Activated CD4-positive, alpha-beta memory T cell treated with anti-CD3 and anti-CD28 coated beads for 36 hours (primary cell): ENCODE measurements around the gene PCDHB3. TPM values are rescaled to one million over a fixed set of nuclear protein-coding genes. Genes with fewer than 3 reads are reported as not detected.
"Not testable (repeated sequence)": the region's sequence is repeated elsewhere in the genome, so short reads cannot be mapped to it uniquely, and the experiment has no call there.

ENCODE experiments used
- CTCF ChIA-PET: fragments of 350-600 bp; sonication (Branson Sonifier 250); formaldehyde crosslinking; loops from one replicate; lab custom pipeline; 2021; ENCODE audit warnings: antibody characterized with exemption, inconsistent platforms; lab: Charles Lee
- POLR2A ChIA-PET: fragments of 350-600 bp; sonication (Branson Sonifier 250); formaldehyde crosslinking; loops from one replicate; lab custom pipeline; 2021; ENCODE audit warnings: antibody characterized with exemption; lab: Charles Lee
- DNase-seq: peaks from one replicate; pipeline ENCODE4 v3.0.0-alpha.2; 2020
- H3K27ac Mint-ChIP-seq: one replicate; pipeline ENCODE4 v1.8.0; 2021; ENCODE audit warnings: mixed read lengths
- H3K27me3 Mint-ChIP-seq: one replicate; pipeline ENCODE4 v1.8.0; 2021; ENCODE audit warnings: mixed read lengths
- H3K36me3 Mint-ChIP-seq: one replicate; pipeline ENCODE4 v1.8.0; 2021; ENCODE audit warnings: mixed read lengths
- H3K4me1 Mint-ChIP-seq: one replicate; pipeline ENCODE4 v1.8.0; 2021; ENCODE audit warnings: low read depth, mixed read lengths
- H3K4me3 Mint-ChIP-seq: one replicate; pipeline ENCODE4 v1.8.0; 2021; ENCODE audit warnings: mild to moderate bottlenecking, mixed read lengths
- H3K9me3 Mint-ChIP-seq: one replicate; pipeline ENCODE4 v1.8.0; 2021; ENCODE audit warnings: mixed read lengths
- intact Hi-C: fragments of 100-400 bp; cut with micrococcal nuclease; formaldehyde crosslinking; loops from one replicate; pipeline ENCODE4 v1.15.1; 2023
- total RNA-seq, 2 experiments: library from RNA; stranded (reverse); gene quantifications; one replicate each; pipeline ENCODE4 v1.2.3, GENCODE V29; 2021

Gene PCDHB3
- total RNA-seq = not detected

DNA sequence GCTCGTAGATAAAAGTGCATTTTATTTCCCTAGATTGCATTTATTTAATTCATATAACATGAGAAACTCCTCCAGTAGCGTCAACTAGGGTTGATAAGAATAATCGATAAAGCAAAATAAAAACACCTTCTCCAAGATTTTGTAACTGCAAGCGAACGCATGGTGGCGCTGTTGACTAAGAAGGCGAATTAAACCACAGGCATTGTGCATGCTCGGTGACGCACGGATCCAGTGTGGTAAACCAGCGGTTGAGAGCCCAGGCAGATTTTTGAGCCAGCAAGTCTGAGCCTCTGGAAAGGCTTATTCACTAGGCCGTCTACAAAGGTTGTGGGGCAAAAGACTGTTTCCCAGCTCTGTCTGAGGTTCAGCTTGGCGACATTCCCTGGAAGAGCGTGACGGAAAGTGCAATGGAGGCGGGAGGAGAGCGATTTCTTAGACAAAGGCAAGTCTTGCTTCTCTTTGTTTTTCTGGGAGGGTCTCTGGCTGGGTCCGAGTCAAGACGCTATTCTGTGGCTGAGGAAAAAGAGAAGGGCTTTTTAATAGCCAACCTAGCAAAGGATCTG, at the start of gene PCDHB3:
Gene PCDHB3, plus strand, starts transcription at position 231 of the 563 bp plus-strand sequence. Its CDS starts 177 bp downstream, at position 408.
- H3K27ac Mint-ChIP-seq = no peak within 1 kb of the TSS
- intact Hi-C loops = no loop called here
- peak; percentile 57 for DNase-seq
- H3K9me3 Mint-ChIP-seq = peaks cover 25% of the 10 kb centered on the region
- H3K36me3 Mint-ChIP-seq = peaks cover 13% of the 10 kb centered on the region
- peaks cover 31% of the 10 kb centered on the region for H3K27me3 Mint-ChIP-seq
- POLR2A ChIA-PET = no interaction called here
- H3K4me1 Mint-ChIP-seq = peaks cover 1% of the 10 kb centered on the region
- CTCF ChIA-PET = no interaction called here
- H3K4me3 Mint-ChIP-seq = no peak within 1 kb of the TSS

DNA sequence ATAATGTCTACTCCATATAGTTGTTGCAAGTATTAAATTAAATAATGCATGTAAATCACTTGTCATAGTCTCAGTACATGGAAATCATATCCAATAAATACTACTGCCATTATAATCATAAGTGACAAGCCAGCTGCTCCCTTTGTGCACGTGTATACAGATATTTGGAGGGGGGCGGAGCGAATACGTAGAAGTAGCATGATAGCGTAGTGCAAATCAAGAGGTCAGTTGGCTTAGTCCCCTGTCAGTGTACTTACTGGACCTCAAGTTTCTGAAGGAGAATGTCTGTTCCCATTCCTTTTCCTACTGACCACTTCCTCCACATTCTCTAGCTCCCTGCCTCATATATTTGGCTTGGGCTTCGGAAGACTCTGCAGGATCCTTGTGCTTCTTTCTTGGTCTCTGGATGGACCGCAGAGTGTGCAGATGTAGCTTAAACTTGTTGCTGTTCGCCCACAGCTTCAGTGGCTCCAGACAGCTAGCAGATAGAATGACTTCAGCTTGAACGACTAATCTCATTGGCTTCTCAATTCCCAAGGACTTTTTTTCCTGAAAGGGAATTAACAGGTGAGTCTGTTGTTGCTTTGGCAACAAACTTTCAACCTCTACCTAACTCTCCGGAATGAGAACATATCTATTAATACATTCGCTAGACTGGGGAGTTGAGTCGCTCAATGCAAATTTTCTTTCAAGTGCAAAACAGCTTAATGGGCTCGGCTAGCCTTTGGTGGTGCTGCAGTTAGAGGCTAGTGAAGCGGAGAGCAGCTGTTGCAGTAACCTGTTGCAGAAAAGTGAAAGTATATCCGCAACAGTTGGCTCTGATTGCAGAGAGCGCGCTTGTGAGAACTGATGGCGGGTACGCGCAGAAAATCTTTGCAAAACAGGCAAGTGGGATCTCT, 49.4 kb upstream of the PCDHB3 start, which contains the start of gene PCDHB1:
Gene PCDHB1, plus strand, starts transcription at position 753 of the 899 bp plus-strand sequence. Its CDS starts 97 bp downstream, at position 850.
- ChIA-PET POLR2A (no interaction called here), CTCF (no interaction called here)
- intact Hi-C loops = no loop called here
- Mint-ChIP-seq H3K4me3 (no peak within 1 kb of the TSS), H3K27ac (no peak within 1 kb of the TSS), H3K9me3 (no peaks in the 10 kb centered on the region), H3K4me1 (peaks cover 7% of the 10 kb centered on the region), H3K27me3 (peaks cover 29% of the 10 kb centered on the region), H3K36me3 (no peaks in the 10 kb centered on the region)
- DNase-seq = no peak

GRCh38 chr5:141051521-141051866, 48.8 kb upstream of the PCDHB3 start:
- POLR2A ChIA-PET = no interaction called here
- intact Hi-C loops = no loop called here
- H3K4me1 Mint-ChIP-seq = peaks cover 7% of the 10 kb centered on the region
- no peaks in the 10 kb centered on the region for H3K36me3 Mint-ChIP-seq
- H3K27me3 Mint-ChIP-seq = peaks cover 25% of the 10 kb centered on the region
- H3K27ac Mint-ChIP-seq = no peak overlapping the region
- no peak for DNase-seq
- CTCF ChIA-PET = no interaction called here
- no peaks in the 10 kb centered on the region for H3K9me3 Mint-ChIP-seq
- no peak overlapping the region for H3K4me3 Mint-ChIP-seq

DNA sequence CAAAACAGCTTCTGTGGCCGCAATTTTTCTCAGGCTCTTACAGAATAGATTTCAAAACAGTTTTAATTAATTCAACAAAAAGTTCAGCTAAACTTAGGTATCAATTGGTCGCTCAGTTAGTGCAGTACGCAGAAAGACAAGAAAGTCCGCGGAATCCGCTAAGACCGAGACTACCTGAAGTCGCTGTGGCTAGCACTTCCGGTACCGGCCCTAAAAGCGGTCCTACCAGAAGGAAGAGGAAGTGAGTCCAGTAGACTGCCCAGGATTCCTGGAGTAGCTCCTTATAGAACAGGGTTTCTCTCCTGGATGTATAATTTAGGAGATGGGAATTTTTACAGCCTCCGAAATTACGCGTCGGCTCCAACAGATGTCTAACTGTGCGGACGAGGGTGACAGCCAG, 22.4 kb upstream of the PCDHB3 start:
- Mint-ChIP-seq H3K36me3 (peaks cover 5% of the 10 kb centered on the region), H3K27me3 (peaks cover 10% of the 10 kb centered on the region), H3K4me1 (peaks cover 2% of the 10 kb centered on the region), H3K27ac (no peak overlapping the region), H3K9me3 (peaks cover 5% of the 10 kb centered on the region), H3K4me3 (no peak overlapping the region)
- POLR2A ChIA-PET = no interaction called here
- CTCF ChIA-PET = interaction anchor here (0.7 kb wide), 1 partner anchor 9 kb away, joined by 3 read pairs; no protein-coding TSS in a partner anchor
- intact Hi-C loops = no loop called here
- DNase-seq = no peak

- CTCF ChIA-PET = no interaction called here
- peaks cover 6% of the 10 kb centered on the region for H3K4me1 Mint-ChIP-seq
- no peaks in the 10 kb centered on the region for H3K9me3 Mint-ChIP-seq
- no peak overlapping the region for H3K27ac Mint-ChIP-seq
- intact Hi-C loops = no loop called here
- POLR2A ChIA-PET = no interaction called here
- no peak overlapping the region for H3K4me3 Mint-ChIP-seq
- H3K36me3 Mint-ChIP-seq = peaks cover 4% of the 10 kb centered on the region
- no peak for DNase-seq
- H3K27me3 Mint-ChIP-seq = peaks cover 6% of the 10 kb centered on the region
Observed at GRCh38 chr5:141082228-141082627, 18.0 kb upstream of the PCDHB3 start.

- Mint-ChIP-seq H3K4me3 (peak overlapping the region; percentile 78), H3K4me1 (peaks cover 6% of the 10 kb centered on the region), H3K27me3 (peaks cover 2% of the 10 kb centered on the region), H3K27ac (no peak overlapping the region), H3K9me3 (no peaks in the 10 kb centered on the region), H3K36me3 (peaks cover 4% of the 10 kb centered on the region)
- intact Hi-C loops = no loop called here
- peak; percentile 67 for DNase-seq
- POLR2A ChIA-PET = no interaction called here
- CTCF ChIA-PET = interaction anchor here (0.7 to 0.8 kb wide), 2 partner anchors 139 to 409 kb away, joined by 3 read pairs; no protein-coding TSS in a partner anchor
Observed at GRCh38 chr5:141084487-141084989, 15.7 kb upstream of the PCDHB3 start.

- Mint-ChIP-seq H3K4me3 (peak within 1 kb of the TSS; percentile 26), H3K4me1 (no peaks in the 10 kb centered on the region), H3K27ac (no peak within 1 kb of the TSS), H3K36me3 (peaks cover 13% of the 10 kb centered on the region), H3K27me3 (peaks cover 29% of the 10 kb centered on the region), H3K9me3 (peaks cover 18% of the 10 kb centered on the region)
- intact Hi-C loops = no loop called here
- DNase-seq = peak; percentile 13
- CTCF ChIA-PET = interaction anchor here (0.8 to 1.2 kb wide), 3 partner anchors 8 to 54 kb away, joined by 3 to 4 read pairs (median 3); partner anchors contain the start of gene PCDHB5
- POLR2A ChIA-PET = no interaction called here
Observed at GRCh38 chr5:141094481-141095262, 5.6 kb upstream of the PCDHB3 start, which contains the start of gene PCDHB2. Gene PCDHB2, plus strand, starts transcription at chr5:141094615. Its CDS starts 176 bp downstream, at chr5:141094791.

DNA sequence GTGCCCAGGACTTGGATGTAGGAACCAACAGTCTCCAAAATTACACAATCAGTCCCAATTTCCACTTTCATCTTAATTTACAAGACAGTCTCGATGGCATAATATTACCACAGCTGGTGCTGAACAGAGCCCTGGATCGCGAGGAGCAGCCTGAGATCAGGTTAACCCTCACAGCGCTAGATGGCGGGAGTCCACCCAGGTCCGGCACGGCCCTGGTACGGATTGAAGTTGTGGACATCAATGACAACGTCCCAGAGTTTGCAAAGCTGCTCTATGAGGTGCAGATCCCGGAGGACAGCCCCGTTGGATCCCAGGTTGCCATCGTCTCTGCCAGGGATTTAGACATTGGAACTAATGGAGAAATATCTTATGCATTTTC, 5.0 kb upstream of the PCDHB3 start:
- no peak for DNase-seq
- Mint-ChIP-seq H3K27ac (no peak overlapping the region), H3K36me3 (peaks cover 15% of the 10 kb centered on the region), H3K9me3 (peaks cover 22% of the 10 kb centered on the region), H3K4me3 (no peak overlapping the region), H3K4me1 (no peaks in the 10 kb centered on the region), H3K27me3 (peaks cover 35% of the 10 kb centered on the region)
- CTCF ChIA-PET = interaction anchor here (0.8 to 0.9 kb wide), 2 partner anchors 9 to 40 kb away, joined by 3 read pairs; partner anchors contain the start of gene PCDHB5
- POLR2A ChIA-PET = no interaction called here
- intact Hi-C loops = no loop called here

GRCh38 chr5:141096181-141096580, 4.1 kb upstream of the PCDHB3 start:
- intact Hi-C loops, CTCF ChIA-PET: not testable (repeated sequence)

GRCh38 chr5:141096586-141096985, 3.7 kb upstream of the PCDHB3 start:
- intact Hi-C loops, H3K4me1 Mint-ChIP-seq, POLR2A ChIA-PET, DNase-seq, H3K4me3 Mint-ChIP-seq, H3K27ac Mint-ChIP-seq, CTCF ChIA-PET: not testable (repeated sequence)
- Mint-ChIP-seq H3K36me3 (peaks cover 20% of the 10 kb centered on the region), H3K27me3 (peaks cover 40% of the 10 kb centered on the region), H3K9me3 (peaks cover 33% of the 10 kb centered on the region)

More at GRCh38 chr5:141096181-141096580, 4.1 kb upstream of the PCDHB3 start:
- POLR2A ChIA-PET, H3K27ac Mint-ChIP-seq, H3K4me3 Mint-ChIP-seq, H3K4me1 Mint-ChIP-seq, DNase-seq: not testable (repeated sequence)
- peaks cover 20% of the 10 kb centered on the region for H3K36me3 Mint-ChIP-seq
- peaks cover 37% of the 10 kb centered on the region for H3K27me3 Mint-ChIP-seq
- H3K9me3 Mint-ChIP-seq = peaks cover 29% of the 10 kb centered on the region

GRCh38 chr5:141101059-141101458, 786 bp downstream of the PCDHB3 start:
- CTCF ChIA-PET = no interaction called here
- peaks cover 21% of the 10 kb centered on the region for H3K9me3 Mint-ChIP-seq
- no peak overlapping the region for H3K27ac Mint-ChIP-seq
- no peak overlapping the region for H3K4me3 Mint-ChIP-seq
- H3K4me1 Mint-ChIP-seq = peaks cover 1% of the 10 kb centered on the region
- H3K36me3 Mint-ChIP-seq = peaks cover 7% of the 10 kb centered on the region
- DNase-seq = no peak
- POLR2A ChIA-PET = no interaction called here
- intact Hi-C loops = no loop called here
- H3K27me3 Mint-ChIP-seq = peaks cover 24% of the 10 kb centered on the region
